Gastroesophageal sphincter (tissue), 4 donors: ENCODE data around the gene SLC26A8. TPM values are rescaled to one million over a fixed set of nuclear protein-coding genes. Genes with fewer than 3 reads are reported as not detected.

Experiments
- ATAC-seq: fragments of 150-250 bp; one replicate; pipeline ENCODE4 v1.9.1; 2016; ENCODE audit warnings: mild to moderate bottlenecking, moderate library complexity
- H3K27ac ChIP-seq, 4 donors: fragments of 200-600 bp; sonication (generic) in 3 of 4; 1 replicate in 3 of 4; 2 replicates in 1 of 4; pipeline ENCODE4 v1.5.1; 2016 to 2019
- H3K27me3 ChIP-seq: fragments of 200-600 bp; sonication (generic); one replicate; pipeline ENCODE4 v1.5.1; 2019
- H3K36me3 ChIP-seq, 2 donors: fragments of 200-600 bp; sonication (generic); one replicate each; pipeline ENCODE4 v1.5.1; 2019; ENCODE audit warnings: control low read depth in 1 of 2
- H3K4me1 ChIP-seq, 3 donors: fragments of 200-600 bp; sonication (generic); 1 replicate in 2 of 3; 2 replicates in 1 of 3; pipeline ENCODE4 v1.5.1; 2016 to 2019; ENCODE audit warnings: control low read depth in 2 of 3
- H3K4me3 ChIP-seq, 2 donors: fragments of 200-600 bp; sonication (generic); one replicate each; pipeline ENCODE4 v1.5.1; 2019; ENCODE audit warnings: mild to moderate bottlenecking in 1 of 2, moderate library complexity in 1 of 2
- H3K9me3 ChIP-seq, 3 donors: fragments of 200-600 bp; sonication (generic); one replicate each; pipeline ENCODE4 v1.5.1; 2017 to 2019; ENCODE audit warnings: control low read depth in 2 of 3
- CTCF ChIP-seq, 4 experiments: fragments of 200-600 bp in 2 of 4; fragments of 450-650 bp in 2 of 4; sonication (generic) in 1 of 4; IDR thresholded peaks; one replicate each; pipeline ENCODE4 v1.5.1; 2017 to 2019; ENCODE audit warnings: antibody characterized with exemption in 4 of 4, mild to moderate bottlenecking in 2 of 4, moderate library complexity in 2 of 4
- EP300 ChIP-seq: sonication (generic); formaldehyde crosslinking; IDR thresholded peaks from one replicate; pipeline ENCODE4 v1.6.1; 2017; ENCODE audit warnings: antibody characterized with exemption, mild to moderate bottlenecking
- POLR2A ChIP-seq, 2 donors: fragments of 450-650 bp; IDR thresholded peaks; one replicate each; pipeline ENCODE4 v1.6.1; 2017; ENCODE audit warnings: antibody characterized with exemption in 2 of 2, mild to moderate bottlenecking in 2 of 2, moderate library complexity in 1 of 2
- POLR2AphosphoS5 ChIP-seq: sonication (generic); formaldehyde crosslinking; IDR thresholded peaks from one replicate; pipeline ENCODE4 v1.6.1; 2017; ENCODE audit warnings: antibody characterized with exemption
- WGBS, 2 donors: methylation state at CpG; one replicate each; pipeline ENCODE4 v1.1.5; 2018; ENCODE audit warnings: low coverage in 1 of 2; 5-methylcytosine and 5-hydroxymethylcytosine counted together
- total RNA-seq, 4 donors: library from RNA; depleted of rRNA; stranded (reverse); fragments of >200 nt; gene quantifications; one replicate each; pipeline ENCODE4 v1.1.0, GENCODE V29; 2016

The SLC26A8 gene
- total RNA-seq, 4 donors from 2014 or later, result not detected

- 79 to 94% methylated on average over 2 of the region's 2 CpGs for WGBS, 2 donors
- peaks cover 9 to 85% (median 26%) of the 10 kb centered on the region in 3 donors for H3K4me1 ChIP-seq
Observed at GRCh38 chr6:36066817-36067216, 42.4 kb upstream of the SLC26A8 start.

GRCh38 chr6:36065916-36066315 lies 41.5 kb upstream of the SLC26A8 start:
- peaks cover 9 to 91% (median 26%) of the 10 kb centered on the region in 3 donors for H3K4me1 ChIP-seq

More at GRCh38 chr6:36066817-36067216, 42.4 kb upstream of the SLC26A8 start:
- Histone ChIP-seq H3K27me3 (no peaks in the 10 kb centered on the region), H3K4me3 (no peak overlapping the region), H3K9me3 (no peaks in the 10 kb centered on the region), H3K27ac (no peak overlapping the region), H3K36me3 (no peaks in the 10 kb centered on the region)
- TF ChIP-seq EP300 (no peak), POLR2AphosphoS5 (no peak), CTCF (IDR thresholded peaks at IDR 0.05) (no peak), POLR2A (IDR thresholded peaks at IDR 0.05) (no peak)
- no peak for ATAC-seq

GRCh38 chr6:36064770-36065396 lies 40.4 kb upstream of the SLC26A8 start:
- H3K4me1 ChIP-seq, result peaks cover 9 to 84% (median 26%) of the 10 kb centered on the region in 3 donors
- ATAC-seq, result no peak
- no peaks in the 10 kb centered on the region for H3K9me3 ChIP-seq
- TF ChIP-seq POLR2A (IDR thresholded peaks at IDR 0.05) (no peak), EP300 (no peak), CTCF (IDR thresholded peaks at IDR 0.05) (no peak), POLR2AphosphoS5 (no peak)
- no peak overlapping the region for H3K4me3 ChIP-seq
- 84 to 100% methylated on average over 2 to 3 of the region's 3 CpGs for WGBS, 2 donors
- H3K36me3 ChIP-seq, result peaks cover 0 to 10% of the 10 kb centered on the region in 2 donors
- H3K27me3 ChIP-seq, result no peaks in the 10 kb centered on the region
- no peak overlapping the region for H3K27ac ChIP-seq

More at GRCh38 chr6:36065916-36066315, 41.5 kb upstream of the SLC26A8 start:
- no peak overlapping the region for H3K4me3 ChIP-seq
- TF ChIP-seq POLR2AphosphoS5 (no peak), CTCF (IDR thresholded peaks at IDR 0.05) (no peak), POLR2A (IDR thresholded peaks at IDR 0.05) (no peak), EP300 (no peak)
- no peak for ATAC-seq
- H3K27me3 ChIP-seq, result no peaks in the 10 kb centered on the region
- H3K36me3 ChIP-seq, result no peaks in the 10 kb centered on the region
- no peak overlapping the region for H3K27ac ChIP-seq
- H3K9me3 ChIP-seq, result no peaks in the 10 kb centered on the region

GRCh38 chr6:36063318-36064060 lies 39.0 kb upstream of the SLC26A8 start:
- Histone ChIP-seq H3K9me3 (no peaks in the 10 kb centered on the region), H3K4me3 (no peak overlapping the region), H3K27me3 (no peaks in the 10 kb centered on the region), H3K4me1 (peaks cover 9 to 70% (median 21%) of the 10 kb centered on the region in 3 donors), H3K36me3 (peaks cover 0 to 18% of the 10 kb centered on the region in 2 donors), H3K27ac (no peak overlapping the region)
- no peak for TF ChIP-seq POLR2AphosphoS5
- no peak for TF ChIP-seq EP300
- no peak for TF ChIP-seq POLR2A (IDR thresholded peaks at IDR 0.05)
- TF ChIP-seq CTCF (IDR thresholded peaks at IDR 0.05), result no peak
- ATAC-seq, result no peak
- 95 to 100% methylated on average over 4 of the region's 4 CpGs for WGBS, 2 donors
